SK-N-SH (cell line): ENCODE data around the gene TPRG1. TPM values are rescaled to one million over a fixed set of nuclear protein-coding genes. Genes with fewer than 3 reads are reported as not detected.

Experiments
- CTCF ChIA-PET: fragments of 300-600, 350-600 bp; formaldehyde crosslinking; extraction: SDS; loops from one replicate; lab custom pipeline; 2021; lab: Yijun Ruan, JAX
- POLR2A ChIA-PET: fragments of 350-600 bp; sonication (Branson Sonifier 250); formaldehyde crosslinking; extraction: SDS; loops from one replicate; lab custom pipeline; 2020; ENCODE audit warnings: antibody characterized with exemption, inconsistent platforms; lab: Yijun Ruan, JAX
- DNase-seq: peaks from one replicate; pipeline ENCODE4 v3.0.0; 2012
- H2AFZ ChIP-seq: fragments of 200-600 bp; sonication (generic); 2 replicates; pipeline ENCODE4 v1.8.1; 2016; ENCODE audit warnings: antibody characterized with exemption, mild to moderate bottlenecking, low read depth
- H3F3A ChIP-seq: fragments of 200-600 bp; sonication (generic); replicated peaks from 2 replicates; pipeline ENCODE3; 2016; ENCODE audit warnings: antibody characterized with exemption, mild to moderate bottlenecking; ENCODE audit not compliant: insufficient read depth
- H3K27ac ChIP-seq, 2 experiments: fragments of 200-500 bp in 1 of 2; fragments of 200-600 bp in 1 of 2; sonication (Bioruptor generic) in 1 of 2; sonication (generic), shearing (Covaris generic) in 1 of 2; 2 replicates each; pipeline versions ENCODE4 v1.5.1 to v1.6.1; 2014 to 2016; ENCODE audit warnings: low read depth in 2 of 2, inconsistent platforms in 1 of 2, low read length in 1 of 2, mild to moderate bottlenecking in 1 of 2, mixed read lengths in 1 of 2
- H3K27me3 ChIP-seq: fragments of 200-600 bp; sonication (generic), shearing (Covaris generic); 2 replicates; pipeline ENCODE4 v1.6.1; 2016; ENCODE audit warnings: mixed run types; ENCODE audit not compliant: insufficient read depth
- H3K36me3 ChIP-seq, 2 experiments: fragments of 200-500 bp in 1 of 2; fragments of 200-600 bp in 1 of 2; sonication (Bioruptor generic) in 1 of 2; sonication (generic) in 1 of 2; replicated peaks in 1 of 2; 2 replicates each; pipeline versions ENCODE3 to v1.5.1; 2014 to 2016; ENCODE audit warnings: low read length in 1 of 2, mild to moderate bottlenecking in 1 of 2; ENCODE audit not compliant: insufficient read depth in 2 of 2, control insufficient read depth in 1 of 2
- H3K4me1 ChIP-seq, 2 experiments: fragments of 200-500 bp in 1 of 2; fragments of 200-600 bp in 1 of 2; sonication (Bioruptor generic) in 1 of 2; sonication (generic), shearing (Covaris generic) in 1 of 2; 2 replicates each; pipeline versions ENCODE4 v1.5.1 to v1.6.1; 2014 to 2016; ENCODE audit warnings: low read depth in 1 of 2, low read length in 1 of 2, mixed run types in 1 of 2; ENCODE audit not compliant: insufficient read depth in 2 of 2, control insufficient read depth in 1 of 2
- H3K4me2 ChIP-seq: fragments of 200-600 bp; sonication (generic), shearing (Covaris generic); 2 replicates; pipeline ENCODE4 v1.6.1; 2017; ENCODE audit warnings: mixed run types
- H3K4me3 ChIP-seq, 2 experiments: fragments of 200-500 bp in 1 of 2; fragments of 200-600 bp in 1 of 2; sonication (Bioruptor generic) in 1 of 2; sonication (generic), shearing (Covaris generic) in 1 of 2; 2 replicates each; pipeline versions ENCODE4 v1.5.1 to v1.8.1; 2014 to 2016; ENCODE audit warnings: low read depth in 2 of 2, inconsistent platforms in 1 of 2, low read length in 1 of 2, mild to moderate bottlenecking in 1 of 2, mixed read lengths in 1 of 2, moderate library complexity in 1 of 2
- H3K79me2 ChIP-seq: fragments of 200-600 bp; sonication (generic); 2 replicates; pipeline ENCODE4 v1.8.1; 2017; ENCODE audit warnings: mild to moderate bottlenecking; ENCODE audit not compliant: insufficient read depth
- H3K9ac ChIP-seq: fragments of 200-600 bp; sonication (generic); 2 replicates; pipeline ENCODE4 v1.6.1; 2017; ENCODE audit warnings: mixed run types
- H3K9me2 ChIP-seq: fragments of 200-600 bp; sonication (generic); 2 replicates; pipeline ENCODE4 v1.6.1; 2017; ENCODE audit warnings: mixed run types
- H3K9me3 ChIP-seq: fragments of 200-600 bp; sonication (generic); 2 replicates; pipeline ENCODE4 v1.6.1; 2017; ENCODE audit warnings: mixed run types, mild to moderate bottlenecking, moderate library complexity
- H4K20me1 ChIP-seq: fragments of 200-600 bp; sonication (generic); 2 replicates; pipeline ENCODE4 v1.6.1; 2017; ENCODE audit warnings: mild to moderate bottlenecking, mixed run types; ENCODE audit not compliant: insufficient read depth
- CHD2 ChIP-seq: fragments of 150-350 bp; IDR thresholded peaks from 2 replicates; pipeline ENCODE4 v1.6.1; 2018; ENCODE audit warnings: low read length; ENCODE audit not compliant: partially characterized antibody
- ELF1 ChIP-seq: IDR thresholded peaks from 2 replicates; pipeline ENCODE4 v1.4.0; 2012
- EP300 ChIP-seq, 2 experiments: IDR thresholded peaks; 2 replicates each; pipeline versions ENCODE4 v1.4.0 to v1.6.1; 2012; ENCODE audit warnings: borderline replicate concordance in 1 of 2, low read depth in 1 of 2, low read length in 1 of 2
- GABPA ChIP-seq: IDR thresholded peaks from 2 replicates; pipeline ENCODE4 v1.4.0; 2012; ENCODE audit warnings: low read depth, mild to moderate bottlenecking
- JUND ChIP-seq: IDR thresholded peaks from 2 replicates; pipeline ENCODE4 v1.4.0; 2012
- MEF2A ChIP-seq: IDR thresholded peaks from 2 replicates; pipeline ENCODE4 v1.4.0; 2012; ENCODE audit warnings: low read depth, borderline replicate concordance
- NFIC ChIP-seq: IDR thresholded peaks from 2 replicates; pipeline ENCODE4 v1.4.0; 2012; ENCODE audit warnings: borderline replicate concordance
- NRF1 ChIP-seq: IDR thresholded peaks from 2 replicates; pipeline ENCODE4 v1.6.1; 2012; ENCODE audit warnings: low read depth, mild to moderate bottlenecking, low read length
- POLR2AphosphoS5 ChIP-seq: IDR thresholded peaks from 2 replicates; pipeline ENCODE4 v1.6.1; 2012; ENCODE audit warnings: low read depth, low read length
- RAD21 ChIP-seq: IDR thresholded peaks from 2 replicates; pipeline ENCODE4 v1.6.1; 2012; ENCODE audit warnings: mild to moderate bottlenecking, low read length
- RCOR1 ChIP-seq: fragments of 150-350 bp; IDR thresholded peaks from 2 replicates; pipeline ENCODE4 v1.6.1; 2017; ENCODE audit warnings: antibody characterized with exemption, low read length
- RXRA ChIP-seq: IDR thresholded peaks from 2 replicates; pipeline ENCODE4 v1.4.0; 2012; ENCODE audit warnings: low read depth, mild to moderate bottlenecking, borderline replicate concordance
- SIN3A ChIP-seq: IDR thresholded peaks from 2 replicates; pipeline ENCODE4 v1.6.1; 2012; ENCODE audit warnings: low read depth, mild to moderate bottlenecking, low read length, moderate library complexity, borderline replicate concordance
- SMC3 ChIP-seq: IDR thresholded peaks from 2 replicates; pipeline ENCODE4 v1.6.1; 2012; ENCODE audit warnings: low read depth, low read length, improper control_type of control experiment
- TAF1 ChIP-seq: IDR thresholded peaks from 2 replicates; pipeline ENCODE4 v1.6.1; 2012; ENCODE audit warnings: low read depth, mild to moderate bottlenecking, low read length, moderate library complexity, borderline replicate concordance
- TCF12 ChIP-seq: IDR thresholded peaks from 2 replicates; pipeline ENCODE4 v1.4.0; 2012
- YY1 ChIP-seq: IDR thresholded peaks from 2 replicates; pipeline ENCODE4 v1.4.0; 2012; ENCODE audit warnings: low read depth, mild to moderate bottlenecking
- WGBS: methylation state at CpG from one replicate; pipeline ENCODE4 v1.1.6; 2017; ENCODE audit warnings: low lambda C conversion rate; 5-methylcytosine and 5-hydroxymethylcytosine counted together
- polyA plus RNA-seq, 3 experiments: library from polyadenylated mRNA; depleted of rRNA; stranded (reverse); fragments of >200 nt; gene quantifications; 2 replicates each; pipeline ENCODE4 v1.2.3, GENCODE V29; 2012
- TF ChIP-seq, protein P1 (sequence below): IDR thresholded peaks from 2 replicates; pipeline ENCODE4 v1.4.0; 2012; ENCODE audit warnings: low read depth, borderline replicate concordance
- TF ChIP-seq, protein P2 (sequence below): IDR thresholded peaks from 2 replicates; pipeline ENCODE4 v1.4.0; 2012; ENCODE audit warnings: low read depth, borderline replicate concordance
- TF ChIP-seq, protein P3 (sequence below): fragments of 150-350 bp; IDR thresholded peaks from 2 replicates; pipeline ENCODE4 v1.6.1; 2016; ENCODE audit warnings: mild to moderate bottlenecking, low read depth, low read length

TPRG1 gene
- polyA plus RNA-seq, 1 of the 3 experiments (the other 2 are of a cell fraction), result 0.64 TPM

GRCh38 chr3:189275182-189275581 is 103.4 kb downstream of the TPRG1 start:
- TF ChIP-seq TAF1 (no peak), SMC3 (no peak), RCOR1 (no peak), CHD2 (no peak), SIN3A (no peak), POLR2AphosphoS5 (no peak), TCF12 (no peak), MEF2A (no peak)
- TF ChIP-seq, protein P1, sequence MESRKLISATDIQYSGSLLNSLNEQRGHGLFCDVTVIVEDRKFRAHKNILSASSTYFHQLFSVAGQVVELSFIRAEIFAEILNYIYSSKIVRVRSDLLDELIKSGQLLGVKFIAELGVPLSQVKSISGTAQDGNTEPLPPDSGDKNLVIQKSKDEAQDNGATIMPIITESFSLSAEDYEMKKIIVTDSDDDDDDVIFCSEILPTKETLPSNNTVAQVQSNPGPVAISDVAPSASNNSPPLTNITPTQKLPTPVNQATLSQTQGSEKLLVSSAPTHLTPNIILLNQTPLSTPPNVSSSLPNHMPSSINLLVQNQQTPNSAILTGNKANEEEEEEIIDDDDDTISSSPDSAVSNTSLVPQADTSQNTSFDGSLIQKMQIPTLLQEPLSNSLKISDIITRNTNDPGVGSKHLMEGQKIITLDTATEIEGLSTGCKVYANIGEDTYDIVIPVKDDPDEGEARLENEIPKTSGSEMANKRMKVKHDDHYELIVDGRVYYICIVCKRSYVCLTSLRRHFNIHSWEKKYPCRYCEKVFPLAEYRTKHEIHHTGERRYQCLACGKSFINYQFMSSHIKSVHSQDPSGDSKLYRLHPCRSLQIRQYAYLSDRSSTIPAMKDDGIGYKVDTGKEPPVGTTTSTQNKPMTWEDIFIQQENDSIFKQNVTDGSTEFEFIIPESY, result no peak
- TF ChIP-seq, protein P2, sequence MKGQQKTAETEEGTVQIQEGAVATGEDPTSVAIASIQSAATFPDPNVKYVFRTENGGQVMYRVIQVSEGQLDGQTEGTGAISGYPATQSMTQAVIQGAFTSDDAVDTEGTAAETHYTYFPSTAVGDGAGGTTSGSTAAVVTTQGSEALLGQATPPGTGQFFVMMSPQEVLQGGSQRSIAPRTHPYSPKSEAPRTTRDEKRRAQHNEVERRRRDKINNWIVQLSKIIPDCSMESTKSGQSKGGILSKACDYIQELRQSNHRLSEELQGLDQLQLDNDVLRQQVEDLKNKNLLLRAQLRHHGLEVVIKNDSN, result no peak
- TF ChIP-seq, protein P3, sequence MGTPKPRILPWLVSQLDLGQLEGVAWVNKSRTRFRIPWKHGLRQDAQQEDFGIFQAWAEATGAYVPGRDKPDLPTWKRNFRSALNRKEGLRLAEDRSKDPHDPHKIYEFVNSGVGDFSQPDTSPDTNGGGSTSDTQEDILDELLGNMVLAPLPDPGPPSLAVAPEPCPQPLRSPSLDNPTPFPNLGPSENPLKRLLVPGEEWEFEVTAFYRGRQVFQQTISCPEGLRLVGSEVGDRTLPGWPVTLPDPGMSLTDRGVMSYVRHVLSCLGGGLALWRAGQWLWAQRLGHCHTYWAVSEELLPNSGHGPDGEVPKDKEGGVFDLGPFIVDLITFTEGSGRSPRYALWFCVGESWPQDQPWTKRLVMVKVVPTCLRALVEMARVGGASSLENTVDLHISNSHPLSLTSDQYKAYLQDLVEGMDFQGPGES, result no peak
- TF ChIP-seq, all 33 proteins: peak for 0

GRCh38 chr3:189275852-189276251 is 104.1 kb downstream of the TPRG1 start:
- 8% methylated on average over 2 of the region's 2 CpGs for WGBS
- H3K4me1 ChIP-seq, result peaks cover 0 to 14% of the 10 kb centered on the region in 2 experiments; a peak in 1 of 4 replicates
- H3K9me3 ChIP-seq, result no peaks in the 10 kb centered on the region
- no peaks in the 10 kb centered on the region for H3K79me2 ChIP-seq
- H3F3A ChIP-seq, result no peaks in the 10 kb centered on the region
- H3K27ac ChIP-seq, result no peak overlapping the region
- no peaks in the 10 kb centered on the region for H3K27me3 ChIP-seq
- no peak overlapping the region for H3K4me3 ChIP-seq
- ChIA-PET POLR2A (no interaction called here), CTCF (interaction anchor here (0.7 to 1.4 kb wide), 2 partner anchors 1533 to 1538 kb away, joined by 3 to 4 read pairs; no protein-coding TSS in a partner anchor)
- H4K20me1 ChIP-seq, result no peaks in the 10 kb centered on the region
- H3K9me2 ChIP-seq, result no peaks in the 10 kb centered on the region
- no peaks in the 10 kb centered on the region for H3K36me3 ChIP-seq
- H2AFZ ChIP-seq, result no peak overlapping the region
- TF ChIP-seq TAF1 (no peak), SIN3A (no peak), YY1 (no peak), RXRA (no peak), POLR2AphosphoS5 (no peak), CHD2 (no peak), NRF1 (no peak), NFIC (no peak), RAD21 (no peak), ELF1 (no peak), JUND (no peak), RCOR1 (no peak), GABPA (no peak), EP300 (IDR thresholded peaks at IDR 0.05; ENCODE audit: borderline replicate concordance in 1 of 2, low read depth in 1 of 2, low read length in 1 of 2) (no peak)
- TF ChIP-seq, protein P3, result no peak
- no peak overlapping the region for H3K4me2 ChIP-seq
- no peak overlapping the region for H3K9ac ChIP-seq
- no peak for DNase-seq

More at GRCh38 chr3:189275182-189275581, 103.4 kb downstream of the TPRG1 start:
- Histone ChIP-seq H3K4me1 (peaks cover 0 to 14% of the 10 kb centered on the region in 2 experiments; a peak in 1 of 4 replicates), H3K4me2 (no peak overlapping the region), H3K9me2 (no peaks in the 10 kb centered on the region), H4K20me1 (no peaks in the 10 kb centered on the region), H3K9me3 (no peaks in the 10 kb centered on the region), H3F3A (no peaks in the 10 kb centered on the region), H3K4me3 (no peak overlapping the region), H3K79me2 (no peaks in the 10 kb centered on the region), H2AFZ (no peak overlapping the region), H3K27ac (no peak overlapping the region), H3K36me3 (no peaks in the 10 kb centered on the region), H3K27me3 (no peaks in the 10 kb centered on the region), H3K9ac (no peak overlapping the region)
- POLR2A ChIA-PET, result no interaction called here
- 15% methylated on average over 2 of the region's 2 CpGs for WGBS
- DNase-seq, result no peak
- CTCF ChIA-PET, result interaction anchor here (0.7 to 1.4 kb wide), 2 partner anchors 1533 to 1537 kb away, joined by 3 to 4 read pairs; no protein-coding TSS in a partner anchor
